ENCODE data around the gene STX8. TPM values are rescaled to one million over a fixed set of nuclear protein-coding genes. Genes with fewer than 3 reads are reported as not detected.

STX8 gene, protein sequence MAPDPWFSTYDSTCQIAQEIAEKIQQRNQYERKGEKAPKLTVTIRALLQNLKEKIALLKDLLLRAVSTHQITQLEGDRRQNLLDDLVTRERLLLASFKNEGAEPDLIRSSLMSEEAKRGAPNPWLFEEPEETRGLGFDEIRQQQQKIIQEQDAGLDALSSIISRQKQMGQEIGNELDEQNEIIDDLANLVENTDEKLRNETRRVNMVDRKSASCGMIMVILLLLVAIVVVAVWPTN
- 60.1 to 77.2 TPM (median 63.0 TPM) in 5 replicates for total RNA-seq (2022; extraction: Qiagen RNA extraction; ENCODE audit: low read depth)

DNA sequence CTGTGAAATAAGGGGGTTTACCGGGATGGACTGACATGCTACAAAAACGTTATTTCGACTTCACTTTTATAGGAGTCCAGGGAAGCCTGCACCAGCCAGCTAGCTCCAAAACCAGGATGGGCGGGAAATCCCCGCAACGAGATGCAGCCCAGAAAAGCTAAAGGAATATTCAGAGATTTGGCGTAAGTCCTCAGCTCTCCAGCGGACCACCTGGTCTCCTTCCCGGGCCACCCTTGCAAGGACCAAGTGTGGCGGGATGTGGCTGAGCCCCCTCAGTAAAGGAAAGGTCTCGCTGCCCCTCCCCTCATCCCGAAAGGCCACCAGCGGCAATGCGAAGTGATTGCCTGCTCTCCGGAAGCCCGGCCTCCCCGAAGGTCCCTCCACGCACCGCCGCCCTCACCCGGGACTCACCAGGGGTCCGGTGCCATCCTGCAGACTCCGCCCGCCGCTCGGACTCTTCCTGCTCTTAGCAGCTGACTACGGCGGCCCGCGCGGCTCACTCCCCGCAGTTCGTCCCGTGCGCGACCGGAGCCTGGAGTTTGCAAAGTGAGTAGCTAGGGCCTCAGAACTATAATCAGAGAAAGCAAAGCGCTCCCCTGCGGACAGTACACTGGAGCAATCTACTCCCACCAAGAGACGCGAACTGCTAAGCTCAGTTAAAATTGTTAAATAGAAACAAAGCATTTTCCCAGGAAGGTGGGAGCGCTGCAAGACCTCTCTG, at the start of gene STX8:
STX8 (minus strand) TSS at position 440 of the 721 bp plus-strand sequence; CDS start at position 428, 12 bp downstream.

DNA sequence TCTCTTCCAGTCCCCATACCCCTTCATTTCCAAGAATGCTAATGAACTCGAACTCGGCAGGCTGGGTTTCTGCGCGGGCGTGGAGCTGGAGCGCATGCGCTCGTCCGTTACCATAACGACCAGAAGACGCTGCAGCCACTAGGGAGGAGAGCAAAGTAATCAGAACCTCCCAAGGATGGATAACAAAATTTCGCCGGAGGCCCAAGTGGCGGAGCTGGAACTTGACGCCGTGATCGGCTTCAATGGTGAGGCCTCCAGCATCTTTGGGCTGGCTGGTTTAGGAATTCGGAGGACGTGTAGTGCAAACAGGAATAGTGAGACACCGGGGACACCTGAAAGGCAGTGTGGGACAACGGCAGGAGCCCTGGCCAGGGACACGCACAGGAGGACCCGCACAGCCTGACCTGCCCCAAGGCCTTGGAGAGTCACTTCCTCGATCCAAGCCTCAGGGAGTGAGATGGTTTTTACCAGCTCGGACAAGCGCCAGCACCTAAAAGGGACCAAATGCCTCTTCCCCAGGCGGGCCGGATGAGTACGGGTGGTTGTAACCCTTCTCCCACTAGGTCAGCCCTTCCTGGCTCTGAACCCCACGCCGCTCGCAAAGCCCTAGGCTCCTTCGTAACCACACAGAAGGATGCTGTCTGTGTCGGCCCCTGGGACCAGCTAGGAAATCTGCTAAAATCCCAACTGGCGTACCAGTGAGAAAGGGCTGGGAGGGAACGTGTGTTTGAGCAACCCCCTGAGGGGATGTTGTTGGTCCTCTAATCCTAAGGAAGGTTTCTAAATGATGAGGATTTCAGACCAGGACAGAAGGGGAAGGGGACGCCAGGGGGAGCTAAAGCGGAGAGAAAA, 1.1 kb upstream of the STX8 start, which contains the start of gene CFAP52:
CFAP52 (plus strand) TSS at position 122 of the 852 bp plus-strand sequence; CDS start at position 176, 54 bp downstream.

Other genes starting within 250 kb of the STX8 start
- gene CFAP52, start 822 bp upstream of the STX8 start, total RNA-seq (2022; extraction: Qiagen RNA extraction; ENCODE audit: low read depth), result 0.06 TPM in 1 of 5 replicates, not detected in the others
- 4.4 to 5.9 TPM (median 5.1 TPM) in 5 replicates for gene USP43, start 69.7 kb upstream of the STX8 start, total RNA-seq (2022; extraction: Qiagen RNA extraction; ENCODE audit: low read depth)
- gene DHRS7C, start 215.8 kb upstream of the STX8 start, total RNA-seq (2022; extraction: Qiagen RNA extraction; ENCODE audit: low read depth), result not detected in 5 replicates
- not detected in 5 replicates for gene GSG1L2, start 246.3 kb upstream of the STX8 start, total RNA-seq (2022; extraction: Qiagen RNA extraction; ENCODE audit: low read depth)